Neural cell (in vitro differentiated cells): ENCODE data around the gene GSTT2B. TPM values are rescaled to one million over a fixed set of nuclear protein-coding genes. Genes with fewer than 3 reads are reported as not detected.
"Not testable (repeated sequence)": the region's sequence is repeated elsewhere in the genome, so short reads cannot be mapped to it uniquely, and the experiment has no call there.

Source experiments
- H2AFZ ChIP-seq: fragments of 200-600, 300-800 bp; sonication (generic), shearing (Covaris generic); 2 replicates; pipeline ENCODE4 v1.6.0; 2014; ENCODE audit warnings: low read depth, mild to moderate bottlenecking, antibody characterized with exemption, low read length, moderate library complexity
- H3F3A ChIP-seq: fragments of 200-600 bp; shearing (Covaris generic); 2 replicates; pipeline ENCODE4 v1.6.1; 2016; ENCODE audit warnings: mild to moderate bottlenecking, moderate library complexity, mixed read lengths, antibody characterized with exemption, low read length; ENCODE audit not compliant: insufficient read depth, poor library complexity, severe bottlenecking
- H3K27ac ChIP-seq: fragments of 200-600, 300-800 bp; sonication (generic), shearing (Covaris generic); 2 replicates; pipeline ENCODE4 v1.5.1; 2014; ENCODE audit warnings: mild to moderate bottlenecking, low read length, moderate library complexity
- H3K27me3 ChIP-seq: fragments of 300-800, 200-600 bp; sonication (generic), shearing (Covaris generic); 2 replicates; pipeline ENCODE4 v1.6.0; 2014; ENCODE audit warnings: mild to moderate bottlenecking, low read depth, low read length, moderate library complexity; ENCODE audit not compliant: insufficient read depth
- H3K36me3 ChIP-seq: fragments of 300-800, 200-600 bp; sonication (generic), shearing (Covaris generic); 2 replicates; pipeline ENCODE4 v1.5.1; 2014; ENCODE audit warnings: mild to moderate bottlenecking, antibody characterized with exemption, low read length, moderate library complexity; ENCODE audit not compliant: insufficient read depth
- H3K4me2 ChIP-seq: fragments of 300-800, 200-600 bp; sonication (generic), shearing (Covaris generic); 2 replicates; pipeline ENCODE4 v1.6.0; 2014; ENCODE audit warnings: mild to moderate bottlenecking, low read length
- H3K4me3 ChIP-seq: fragments of 300-800, 200-600 bp; sonication (generic), shearing (Covaris generic); 2 replicates; pipeline ENCODE4 v1.5.1; 2014; ENCODE audit warnings: mild to moderate bottlenecking, low read length, moderate library complexity
- H3K79me2 ChIP-seq: fragments of 200-600 bp; shearing (Covaris generic); replicated peaks from 2 replicates; pipeline ENCODE4 v1.6.0; 2014; ENCODE audit warnings: mild to moderate bottlenecking, low read length, moderate library complexity; ENCODE audit not compliant: insufficient read depth
- H3K9ac ChIP-seq: fragments of 300-800, 200-600 bp; sonication (generic), shearing (Covaris generic); 2 replicates; pipeline ENCODE4 v1.6.1; 2016; ENCODE audit warnings: mild to moderate bottlenecking, low read length, mixed read lengths
- H3K9me2 ChIP-seq: fragments of 200-600 bp; shearing (Covaris generic); 2 replicates; pipeline ENCODE4 v1.6.1; 2016; ENCODE audit warnings: mild to moderate bottlenecking, low read length, mixed read lengths; ENCODE audit not compliant: insufficient read depth
- H3K9me3 ChIP-seq: fragments of 200-600, 300-800 bp; sonication (generic), shearing (Covaris generic); 2 replicates; pipeline ENCODE4 v1.6.1; 2016; ENCODE audit warnings: mild to moderate bottlenecking, mixed run types, low read length, moderate library complexity, mixed read lengths
- H4K20me1 ChIP-seq: fragments of 200-600 bp; shearing (Covaris generic); 2 replicates; pipeline ENCODE4 v1.6.1; 2016; ENCODE audit warnings: mild to moderate bottlenecking, mixed run types; ENCODE audit not compliant: insufficient read depth
- CTCF ChIP-seq: fragments of 450-650 bp; IDR thresholded peaks from 2 replicates; pipeline ENCODE4 v1.5.1; 2014; ENCODE audit warnings: antibody characterized with exemption, mild to moderate bottlenecking, moderate library complexity; ENCODE audit not compliant: poor library complexity, severe bottlenecking
- RAD21 ChIP-seq: fragments of 450-650 bp; conservative IDR thresholded peaks from 2 replicates; pipeline ENCODE4 v1.6.1; 2014; ENCODE audit warnings: antibody characterized with exemption, mild to moderate bottlenecking, moderate library complexity
- SMC3 ChIP-seq: fragments of 450-650 bp; conservative IDR thresholded peaks from 2 replicates; pipeline ENCODE4 v1.6.1; 2014; ENCODE audit warnings: antibody characterized with exemption, mild to moderate bottlenecking, moderate library complexity; ENCODE audit not compliant: poor library complexity
- polyA plus RNA-seq: library from polyadenylated mRNA; depleted of rRNA; stranded (reverse); fragments of >200 nt; gene quantifications from 2 replicates; pipeline ENCODE4 v1.2.3, GENCODE V29; 2014

GSTT2B gene
- polyA plus RNA-seq, 1 donor from 2014 or later = not detected

GRCh38 chr22:23956301-23956900, 4.6 kb downstream of the GSTT2B start:
- H4K20me1 ChIP-seq, H3K4me2 ChIP-seq, H3K9me2 ChIP-seq, H3K9me3 ChIP-seq, H3K36me3 ChIP-seq, H2AFZ ChIP-seq, H3K4me3 ChIP-seq, H3K27me3 ChIP-seq, H3K27ac ChIP-seq, H3F3A ChIP-seq, H3K79me2 ChIP-seq, H3K9ac ChIP-seq: not testable (repeated sequence)
- TF ChIP-seq SMC3 (peak; percentile 92), RAD21 (peak; percentile 92), CTCF (peak; percentile 95)

GRCh38 chr22:23955886-23956285, 5.1 kb downstream of the GSTT2B start:
- H3K27me3 ChIP-seq, H3K9ac ChIP-seq, H3F3A ChIP-seq, H4K20me1 ChIP-seq, H3K9me3 ChIP-seq, H3K79me2 ChIP-seq, H3K27ac ChIP-seq, H3K4me2 ChIP-seq, H2AFZ ChIP-seq, H3K4me3 ChIP-seq, H3K36me3 ChIP-seq, H3K9me2 ChIP-seq: not testable (repeated sequence)

- H3K4me3 ChIP-seq, H3K9me3 ChIP-seq, H3K9me2 ChIP-seq, H3K27me3 ChIP-seq, H3K4me2 ChIP-seq, H3K79me2 ChIP-seq, H3F3A ChIP-seq, H2AFZ ChIP-seq, H3K27ac ChIP-seq, H3K36me3 ChIP-seq, H4K20me1 ChIP-seq, H3K9ac ChIP-seq: not testable (repeated sequence)
Observed at GRCh38 chr22:23954991-23955305, 6.0 kb downstream of the GSTT2B start.

GRCh38 chr22:23954193-23954990, 6.6 kb downstream of the GSTT2B start:
- H3K79me2 ChIP-seq, H4K20me1 ChIP-seq, H3K9ac ChIP-seq, H3K4me3 ChIP-seq, H3K27me3 ChIP-seq, H2AFZ ChIP-seq, H3K4me2 ChIP-seq, H3F3A ChIP-seq, H3K9me2 ChIP-seq, H3K9me3 ChIP-seq, H3K36me3 ChIP-seq, H3K27ac ChIP-seq: not testable (repeated sequence)

GRCh38 chr22:23953485-23953884, 7.5 kb downstream of the GSTT2B start:
- H2AFZ ChIP-seq, H3K9me3 ChIP-seq, H4K20me1 ChIP-seq, H3K79me2 ChIP-seq, H3K36me3 ChIP-seq, H3K9me2 ChIP-seq, H3K9ac ChIP-seq, H3K27me3 ChIP-seq, H3K27ac ChIP-seq, H3F3A ChIP-seq, H3K4me2 ChIP-seq, H3K4me3 ChIP-seq: not testable (repeated sequence)

GRCh38 chr22:23952794-23953405, 8.1 kb downstream of the GSTT2B start:
- not testable (repeated sequence) for H3K4me3 ChIP-seq, H3K27me3 ChIP-seq, H3K9ac ChIP-seq, H2AFZ ChIP-seq, H3K9me2 ChIP-seq, H3K79me2 ChIP-seq, H3K4me2 ChIP-seq, H3K36me3 ChIP-seq, H3K27ac ChIP-seq, H4K20me1 ChIP-seq, H3F3A ChIP-seq, H3K9me3 ChIP-seq

GRCh38 chr22:23951383-23951782, 9.6 kb downstream of the GSTT2B start:
- not testable (repeated sequence) for H3K9me3 ChIP-seq, H3K4me2 ChIP-seq, H3K36me3 ChIP-seq, H3K27ac ChIP-seq, H3K4me3 ChIP-seq, H3F3A ChIP-seq, H3K79me2 ChIP-seq, H3K27me3 ChIP-seq, H4K20me1 ChIP-seq, H2AFZ ChIP-seq, H3K9ac ChIP-seq, H3K9me2 ChIP-seq
